EH (cell line): ENCODE data around the gene TSKU.

Experiments used
- DNase-seq: peaks from one replicate; pipeline ENCODE4 v3.0.0-alpha.2; 2015; ENCODE audit warnings: low read depth

The TSKU gene

GRCh38 chr11:76752321-76753143, 30.6 kb upstream of the TSKU start:
- DNase-seq = peak; percentile 91

- DNase-seq = no peak
Measured at GRCh38 chr11:76753449-76753848, 29.7 kb upstream of the TSKU start.

- DNase-seq = no peak
Measured at GRCh38 chr11:76753950-76754349, 29.2 kb upstream of the TSKU start.

GRCh38 chr11:76756341-76756741, 26.8 kb upstream of the TSKU start:
- DNase-seq = no peak

GRCh38 chr11:76758311-76758710, 24.8 kb upstream of the TSKU start:
- DNase-seq = no peak

GRCh38 chr11:76759092-76759491, 24.1 kb upstream of the TSKU start:
- DNase-seq = no peak

- DNase-seq = no peak
Measured at GRCh38 chr11:76759517-76759916, 23.6 kb upstream of the TSKU start.

- DNase-seq = no peak
Measured at GRCh38 chr11:76760236-76760635, 22.9 kb upstream of the TSKU start.

- DNase-seq = no peak
Measured at GRCh38 chr11:76761718-76762355, 21.3 kb upstream of the TSKU start.

GRCh38 chr11:76762356-76762752, 20.8 kb upstream of the TSKU start:
- DNase-seq = no peak

GRCh38 chr11:76762867-76763572, 20.1 kb upstream of the TSKU start:
- no peak for DNase-seq

GRCh38 chr11:76763573-76764346, 19.4 kb upstream of the TSKU start:
- DNase-seq = peak; percentile 94

GRCh38 chr11:76764941-76765665, 18.1 kb upstream of the TSKU start:
- DNase-seq = no peak

- peak; percentile 44 for DNase-seq
Measured at GRCh38 chr11:76765863-76766350, 17.2 kb upstream of the TSKU start.

GRCh38 chr11:76766521-76766920, 16.6 kb upstream of the TSKU start:
- DNase-seq = no peak

GRCh38 chr11:76767659-76768058, 15.5 kb upstream of the TSKU start:
- no peak for DNase-seq

- DNase-seq = peak; percentile 40
Measured at GRCh38 chr11:76768088-76768908, 14.9 kb upstream of the TSKU start.

- peak; percentile 61 for DNase-seq
Measured at GRCh38 chr11:76768909-76769560, 14.1 kb upstream of the TSKU start.

- DNase-seq = peak; percentile 58
Measured at GRCh38 chr11:76769645-76770586, 13.2 kb upstream of the TSKU start.
